Activated CD8-positive, alpha-beta memory T cell treated with anti-CD3 and anti-CD28 coated beads for 24 hours (primary cell): ENCODE measurements around the gene EMD.
"Not testable (repeated sequence)": the region's sequence is repeated elsewhere in the genome, so short reads cannot be mapped to it uniquely, and the experiment has no call there.

ENCODE experiments used
- DNase-seq: peaks from one replicate; pipeline ENCODE4 v3.0.0-alpha.2; 2020

EMD gene

GRCh38 chrX:154397888-154398667, 19.0 kb downstream of the EMD start, which contains the start of gene RPL10:
TSS of gene RPL10 (plus strand) at chrX:154398377. CDS start at chrX:154398520, 143 bp downstream.
- peak; percentile 89 for DNase-seq

GRCh38 chrX:154398668-154399526, 19.8 kb downstream of the EMD start:
- peak; percentile 91 for DNase-seq

GRCh38 chrX:154399527-154400368, 20.7 kb downstream of the EMD start:
- DNase-seq: no peak

- DNase-seq: not testable (repeated sequence)
These were observed 21.3 kb downstream of the EMD start for GRCh38 chrX:154400369-154400817.

GRCh38 chrX:154401045-154401799, 22.1 kb downstream of the EMD start:
- DNase-seq: peak; percentile 78

- peak; percentile 72 for DNase-seq
These were observed 23.0 kb downstream of the EMD start for GRCh38 chrX:154401918-154402621.

GRCh38 chrX:154402622-154403127, 23.6 kb downstream of the EMD start:
- no peak for DNase-seq

GRCh38 chrX:154403192-154403591, 24.1 kb downstream of the EMD start:
- no peak for DNase-seq

- DNase-seq: no peak
These were observed 24.8 kb downstream of the EMD start for GRCh38 chrX:154403858-154404257.

- no peak for DNase-seq
These were observed 25.6 kb downstream of the EMD start for GRCh38 chrX:154404625-154405192.

- DNase-seq: no peak
These were observed 29.6 kb downstream of the EMD start for GRCh38 chrX:154408659-154409221.

- peak; percentile 67 for DNase-seq
These were observed 30.3 kb downstream of the EMD start, which contains the start of gene DNASE1L1 for GRCh38 chrX:154409222-154409871. TSS of gene DNASE1L1 (minus strand) at chrX:154409254. CDS start at chrX:154405568, 3,686 bp downstream.

GRCh38 chrX:154411981-154412340, 32.9 kb downstream of the EMD start:
- DNase-seq: peak; percentile 82

GRCh38 chrX:154412468-154412867, 33.4 kb downstream of the EMD start:
- peak; percentile 63 for DNase-seq

GRCh38 chrX:154413142-154413541, 34.0 kb downstream of the EMD start:
- no peak for DNase-seq

GRCh38 chrX:154417157-154417556, 38.1 kb downstream of the EMD start:
- no peak for DNase-seq

- no peak for DNase-seq
These were observed 40.1 kb downstream of the EMD start for GRCh38 chrX:154419189-154419588.

GRCh38 chrX:154419688-154420401, 40.8 kb downstream of the EMD start:
- DNase-seq: no peak

GRCh38 chrX:154420402-154420756, 41.3 kb downstream of the EMD start:
- no peak for DNase-seq
